Right lobe of liver (tissue), 6 donors: ENCODE results near the gene DTL. TPM values are rescaled to one million over a fixed set of nuclear protein-coding genes. Genes with fewer than 3 reads are reported as not detected.
A peak's percentile ranks its signal among the peaks of the same experiment; 100 is the strongest.

Experiments used
- ATAC-seq, 4 donors: fragments of 200-7000 bp; cut with Tn5 transposase; one replicate each; pipeline ENCODE4 v1.9.1; 2020; ENCODE audit warnings: mild to moderate bottlenecking in 4 of 4, moderate library complexity in 4 of 4
- DNase-seq, 3 donors: peaks; one replicate each; pipeline ENCODE4 v3.0.0-alpha.2; 2020
- H3K27ac ChIP-seq, 3 donors: fragments of 200-600 bp; one replicate each; pipeline ENCODE4 v1.8.0; 2022
- H3K27me3 ChIP-seq, 2 donors: fragments of 200-600 bp; one replicate each; pipeline ENCODE4 v1.8.0; 2022
- H3K36me3 ChIP-seq, 4 donors: fragments of 200-600 bp; sonication (generic) in 1 of 4; one replicate each; pipeline versions ENCODE4 v1.5.1 to v1.8.0; 2017 to 2022; ENCODE audit warnings: control low read depth in 1 of 4
- H3K4me1 ChIP-seq, 4 donors: fragments of 200-600 bp; sonication (generic) in 1 of 4; one replicate each; pipeline versions ENCODE4 v1.5.1 to v1.8.0; 2017 to 2022; ENCODE audit warnings: control low read depth in 1 of 4
- H3K4me3 ChIP-seq, 3 donors: fragments of 200-600 bp; one replicate each; pipeline ENCODE4 v1.8.0; 2022
- H3K9me3 ChIP-seq, 4 donors: fragments of 200-600 bp; sonication (generic) in 1 of 4; one replicate each; pipeline versions ENCODE4 v1.5.1 to v1.8.0; 2017 to 2022; ENCODE audit warnings: control low read depth in 1 of 4
- POLR2A ChIP-seq: fragments of 450-650 bp; IDR thresholded peaks from one replicate; pipeline ENCODE4 v1.6.1; 2017; ENCODE audit warnings: antibody characterized with exemption, mild to moderate bottlenecking
- WGBS: methylation state at CpG from one replicate; pipeline ENCODE4 v1.1.6; 2018; ENCODE audit warnings: low coverage, low lambda C conversion rate; ENCODE audit not compliant: insufficient coverage; ENCODE audit errors: missing lambda C conversion rate; 5-methylcytosine and 5-hydroxymethylcytosine counted together
- intact Hi-C, 2 donors: fragments of 100-400 bp; cut with DNase I; formaldehyde crosslinking; loops; one replicate each; pipeline versions ENCODE4 v1.11.2 to v1.14.1; 2022
- total RNA-seq, 6 experiments: library from RNA; depleted of rRNA in 2 of 6; stranded (reverse); fragments of >200 nt in 2 of 6; fragmentation: NEBNext Ultra II Directional in 3 of 6; extraction: Animal tissue kit (Norgen Biotek cat#: 25700) in 3 of 6; gene quantifications; one replicate each; pipeline versions ENCODE4 v1.1.0 to v1.2.4, GENCODE V29; 2016 to 2023
- TF ChIP-seq, protein P1 (sequence below), 4 donors: fragments of 200-600 bp in 3 of 4; fragments of 450-650 bp in 1 of 4; IDR thresholded peaks; one replicate each; pipeline versions ENCODE4 v1.5.1 to v1.8.0; 2016 to 2022; ENCODE audit warnings: antibody characterized with exemption in 4 of 4, mild to moderate bottlenecking in 2 of 4
- donor health status: DM: no; HTN: yes; CAD: no.
- donor health status: DM: no; HTN: no; CAD: no.
- donor health status: DM: no; HTN: no; CAD: no.
- donor health status: DM: no; HTN: yes; CAD: no.
- donor health status: DM: no; HTN: yes; CAD: no.

DTL gene
- total RNA-seq, 6 experiments from 2014 or later, result 0.07 to 12.2 (median 0.94) TPM

DNA sequence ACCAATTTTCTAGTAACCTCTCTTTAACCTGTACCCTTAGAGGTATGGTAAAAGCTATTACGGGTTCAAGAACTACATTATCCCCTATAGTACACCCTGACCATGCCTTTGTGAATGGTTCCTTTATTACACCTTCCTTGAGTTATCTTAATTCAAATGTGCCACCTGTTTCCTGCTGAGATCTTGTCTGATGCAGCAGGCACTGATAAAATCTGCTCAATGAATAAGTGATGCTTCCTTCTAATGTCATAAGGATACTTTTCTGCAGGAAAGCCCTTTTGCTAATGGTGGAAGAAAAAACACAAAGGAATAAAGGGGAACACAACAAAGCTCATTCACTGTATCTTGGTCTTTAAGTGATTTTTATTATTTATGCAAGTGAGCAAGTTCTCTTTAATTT is 26.0 kb upstream of the DTL start:
- Histone ChIP-seq H3K9me3 (no peaks in the 10 kb centered on the region), H3K4me3 (no peak overlapping the region), H3K36me3 (peaks cover 0 to 10% (median 0%) of the 10 kb centered on the region in 4 donors), H3K27me3 (no peaks in the 10 kb centered on the region), H3K4me1 (peaks cover 0 to 21% (median 5%) of the 10 kb centered on the region in 4 donors), H3K27ac (no peak overlapping the region)
- intact Hi-C loops, result no loop called here
- ATAC-seq (no peak), DNase-seq (no peak)
- no peak for TF ChIP-seq POLR2A
- TF ChIP-seq, protein P1, sequence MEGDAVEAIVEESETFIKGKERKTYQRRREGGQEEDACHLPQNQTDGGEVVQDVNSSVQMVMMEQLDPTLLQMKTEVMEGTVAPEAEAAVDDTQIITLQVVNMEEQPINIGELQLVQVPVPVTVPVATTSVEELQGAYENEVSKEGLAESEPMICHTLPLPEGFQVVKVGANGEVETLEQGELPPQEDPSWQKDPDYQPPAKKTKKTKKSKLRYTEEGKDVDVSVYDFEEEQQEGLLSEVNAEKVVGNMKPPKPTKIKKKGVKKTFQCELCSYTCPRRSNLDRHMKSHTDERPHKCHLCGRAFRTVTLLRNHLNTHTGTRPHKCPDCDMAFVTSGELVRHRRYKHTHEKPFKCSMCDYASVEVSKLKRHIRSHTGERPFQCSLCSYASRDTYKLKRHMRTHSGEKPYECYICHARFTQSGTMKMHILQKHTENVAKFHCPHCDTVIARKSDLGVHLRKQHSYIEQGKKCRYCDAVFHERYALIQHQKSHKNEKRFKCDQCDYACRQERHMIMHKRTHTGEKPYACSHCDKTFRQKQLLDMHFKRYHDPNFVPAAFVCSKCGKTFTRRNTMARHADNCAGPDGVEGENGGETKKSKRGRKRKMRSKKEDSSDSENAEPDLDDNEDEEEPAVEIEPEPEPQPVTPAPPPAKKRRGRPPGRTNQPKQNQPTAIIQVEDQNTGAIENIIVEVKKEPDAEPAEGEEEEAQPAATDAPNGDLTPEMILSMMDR (IDR thresholded peaks at IDR 0.05), result no peak
- 100% methylated on average over 1 of the region's 1 CpG for WGBS

DNA sequence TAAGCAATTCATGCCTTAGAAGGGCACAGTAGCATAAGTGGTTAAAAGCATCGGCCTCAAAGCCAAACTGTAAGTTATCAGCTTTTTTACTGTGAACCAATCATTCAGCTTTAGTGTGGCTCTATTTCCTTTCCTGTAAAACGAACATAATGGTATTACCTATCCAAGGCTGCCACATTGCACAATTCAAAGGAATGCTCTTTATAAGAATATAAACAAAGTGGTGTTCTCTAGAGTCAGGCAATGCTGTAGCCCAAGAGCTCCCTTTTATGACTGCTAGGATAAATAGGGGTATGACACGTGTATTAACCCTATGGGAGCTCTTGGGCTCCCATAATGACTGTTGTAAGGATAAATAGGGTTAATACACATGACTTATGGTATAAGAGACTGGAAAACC is 25.5 kb upstream of the DTL start:
- Histone ChIP-seq H3K9me3 (no peaks in the 10 kb centered on the region), H3K36me3 (peaks cover 0 to 10% (median 0%) of the 10 kb centered on the region in 4 donors), H3K27me3 (no peaks in the 10 kb centered on the region), H3K4me1 (peaks cover 0 to 21% (median 5%) of the 10 kb centered on the region in 4 donors), H3K4me3 (no peak overlapping the region), H3K27ac (no peak overlapping the region)
- intact Hi-C loops, result no loop called here
- ATAC-seq (peak in 1 of 4 donors; percentile 18), DNase-seq (no peak)
- no peak for TF ChIP-seq POLR2A
- TF ChIP-seq, protein P1 (IDR thresholded peaks at IDR 0.05), result no peak
- 70% methylated on average over 3 of the region's 3 CpGs for WGBS

DNA sequence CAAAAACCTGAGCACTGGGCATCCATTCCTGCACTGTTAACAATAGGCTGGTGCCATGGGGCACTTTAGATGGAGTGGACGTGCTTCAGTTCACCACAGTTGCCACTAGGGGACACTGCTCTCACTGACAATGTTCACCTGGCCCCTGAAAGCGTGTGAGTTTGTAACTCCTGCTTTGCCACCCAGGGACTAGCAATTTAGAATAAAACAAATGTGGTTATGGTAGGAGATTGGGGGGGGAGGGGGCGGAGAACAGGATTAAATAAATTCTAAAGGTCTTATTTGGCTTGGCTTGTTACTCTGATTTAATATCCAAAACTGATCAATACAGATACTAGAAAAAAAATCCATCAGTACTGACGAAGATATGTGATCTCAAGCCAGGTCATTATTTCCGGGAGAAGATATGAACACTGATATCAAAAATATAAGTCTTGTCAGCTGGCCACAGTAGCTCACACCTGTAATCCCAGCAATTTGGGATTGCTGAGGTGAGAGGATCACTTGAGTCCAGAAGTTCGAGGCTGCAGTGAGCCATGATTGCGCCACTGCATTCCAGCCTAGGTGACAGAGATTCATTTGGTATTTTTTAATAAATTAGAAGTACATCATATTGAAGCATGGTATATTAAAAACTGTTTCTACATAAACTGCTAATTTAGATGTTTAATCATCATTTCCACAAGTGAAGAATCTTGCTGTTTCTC is 23.4 kb upstream of the DTL start:
- Histone ChIP-seq H3K4me1 (peaks cover 0 to 21% (median 5%) of the 10 kb centered on the region in 4 donors), H3K4me3 (no peak overlapping the region), H3K27me3 (no peaks in the 10 kb centered on the region), H3K9me3 (no peaks in the 10 kb centered on the region), H3K36me3 (peaks cover 0 to under 1% (median 0%) of the 10 kb centered on the region in 4 donors), H3K27ac (peak overlapping the region in 2 of 3 donors; percentile 28 to 35)
- ATAC-seq (peak; percentile 97 to 100 (median 100)), DNase-seq (peak; percentile 67 to 82 (median 75))
- WGBS, result 18% methylated on average over 7 of the region's 7 CpGs
- TF ChIP-seq POLR2A, result no peak
- TF ChIP-seq, protein P1 (IDR thresholded peaks at IDR 0.05), result peak; percentile 87 to 95 (median 90)
- intact Hi-C loops, result no loop called here

DNA sequence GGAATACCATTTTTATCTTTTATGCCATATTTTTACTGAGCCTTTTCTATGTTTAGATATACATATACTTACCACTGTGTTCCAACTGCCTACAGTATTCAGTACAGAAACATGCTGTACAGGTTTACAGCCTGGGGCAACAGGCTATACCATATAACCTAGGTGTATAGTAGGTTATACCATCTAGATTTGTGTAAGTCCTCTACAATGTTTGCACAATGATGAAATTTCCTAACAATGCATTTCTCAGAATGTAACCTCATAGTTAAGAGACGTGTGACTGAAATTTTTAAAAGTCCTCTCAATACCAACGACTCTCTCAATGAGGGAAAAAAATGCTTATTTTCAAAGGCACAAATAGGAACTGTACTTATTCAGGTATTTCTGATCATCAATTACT is 21.9 kb upstream of the DTL start:
- 35% methylated on average over 2 of the region's 2 CpGs for whole genome bisulfite sequencing
- intact Hi-C loops, result no loop called here

More for the DNA sequence above, 21.9 kb upstream of the DTL start:
- Histone ChIP-seq H3K27me3 (no peaks in the 10 kb centered on the region), H3K36me3 (no peaks in the 10 kb centered on the region), H3K4me1 (peaks cover 0 to 21% (median 5%) of the 10 kb centered on the region in 4 donors), H3K4me3 (no peak overlapping the region), H3K9me3 (no peaks in the 10 kb centered on the region), H3K27ac (peak overlapping the region in 1 of 3 donors; percentile 27)
- TF ChIP-seq, protein P1 (IDR thresholded peaks at IDR 0.05), result no peak
- no peak for TF ChIP-seq POLR2A
- DNase-seq (no peak), ATAC-seq (peak in 2 of 4 donors; percentile 10 to 14)
